ENCODE measurements around the gene EXOC8. TPM values are rescaled to one million over a fixed set of nuclear protein-coding genes. Genes with fewer than 3 reads are reported as not detected.

Gene EXOC8
- total and polyA plus RNA-seq, 10 donors, result 4.7 to 23.6 (median 20.1) TPM

GRCh38 chr1:231369282-231369681 lies 31.6 kb upstream of the EXOC8 start:
- Histone ChIP-seq H3K4me1 (no peaks in the 10 kb centered on the region), H3K27me3 (replicated peaks in 1 of 7) (no peaks in the 10 kb centered on the region), H3K4me3 (no peak overlapping the region), H3K9me3 (no peaks in the 10 kb centered on the region), H3K36me3 (peaks cover 0 to 74% (median 26%) of the 10 kb centered on the region in 6 donors), H3K27ac (no peak overlapping the region)
- 84 to 92% (median 91%) methylated on average over 3 of the region's 3 CpGs for WGBS, 5 donors
- no peak for DNase-seq
- intact Hi-C loops (cut with DNase I; ENCODE audit: low total_unique reads), result loop anchor here (10.0 kb wide), 1 partner anchor 46 kb away; no protein-coding TSS in a partner anchor
- no peak for TF ChIP-seq CTCF (IDR thresholded peaks at IDR 0.05 in 8 of 11, conservative IDR thresholded peaks at IDR 0.05 in 3 of 11)
- no peak for TF ChIP-seq POLR2A (IDR thresholded peaks at IDR 0.05)
- no peak for TF ChIP-seq POLR2AphosphoS5 (IDR thresholded peaks at IDR 0.05)

- Histone ChIP-seq H3K9me3 (no peaks in the 10 kb centered on the region), H3K36me3 (peaks cover 0 to 75% (median 20%) of the 10 kb centered on the region in 6 donors), H3K27me3 (replicated peaks in 1 of 7) (no peaks in the 10 kb centered on the region), H3K27ac (no peak overlapping the region), H3K4me1 (peaks cover 0 to 7% (median 0%) of the 10 kb centered on the region in 6 donors), H3K4me3 (no peak overlapping the region)
- no peak for DNase-seq
- peak in 1 of 3 donors; percentile 14 for TF ChIP-seq POLR2AphosphoS5 (IDR thresholded peaks at IDR 0.05)
- TF ChIP-seq POLR2A (IDR thresholded peaks at IDR 0.05), result no peak
- intact Hi-C loops (cut with DNase I; ENCODE audit: low total_unique reads), result loop anchor here (5.0 to 10.0 kb wide), 2 partner anchors 51 to 228 kb away; no protein-coding TSS in a partner anchor
- 86 to 92% (median 88%) methylated on average over 5 of the region's 5 CpGs for WGBS, 5 donors
Observed at GRCh38 chr1:231364192-231364591, 26.5 kb upstream of the EXOC8 start.

- no peak overlapping the region for H3K27ac ChIP-seq
- H3K36me3 ChIP-seq, result peaks cover 0 to 70% (median 17%) of the 10 kb centered on the region in 6 donors
- H3K9me3 ChIP-seq, result no peaks in the 10 kb centered on the region
- TF ChIP-seq POLR2A (IDR thresholded peaks at IDR 0.05), result no peak
- no peaks in the 10 kb centered on the region for H3K27me3 ChIP-seq (replicated peaks in 1 of 7)
- intact Hi-C loops (cut with DNase I; ENCODE audit: low total_unique reads), result loop anchor here (5.0 to 10.0 kb wide), 2 partner anchors 51 to 229 kb away; no protein-coding TSS in a partner anchor
- no peak for DNase-seq
- peaks cover 0 to 10% (median 0%) of the 10 kb centered on the region in 6 donors for H3K4me1 ChIP-seq
- 82 to 88% (median 86%) methylated on average over 1 of the region's 1 CpG for WGBS, 5 donors
- no peak overlapping the region for H3K4me3 ChIP-seq
Observed at GRCh38 chr1:231363624-231364023, 26.0 kb upstream of the EXOC8 start.

- Histone ChIP-seq H3K27me3 (replicated peaks in 1 of 7) (no peaks in the 10 kb centered on the region), H3K9me3 (no peaks in the 10 kb centered on the region), H3K4me1 (peaks cover 4 to 23% (median 7%) of the 10 kb centered on the region in 6 donors), H3K27ac (no peak overlapping the region), H3K36me3 (peaks cover 0 to 57% (median 16%) of the 10 kb centered on the region in 6 donors), H3K4me3 (no peak overlapping the region)
- WGBS, 5 donors, result 84 to 100% (median 95%) methylated on average over 1 of the region's 1 CpG
- no peak for TF ChIP-seq POLR2A (IDR thresholded peaks at IDR 0.05)
- TF ChIP-seq POLR2AphosphoS5 (IDR thresholded peaks at IDR 0.05), result no peak
- TF ChIP-seq CTCF (IDR thresholded peaks at IDR 0.05 in 8 of 11, conservative IDR thresholded peaks at IDR 0.05 in 3 of 11), result no peak
- DNase-seq, result no peak
- intact Hi-C loops (cut with DNase I; ENCODE audit: low total_unique reads), result loop anchor here (5.0 to 10.0 kb wide), 2 partner anchors 52 to 230 kb away; no protein-coding TSS in a partner anchor
Observed at GRCh38 chr1:231362325-231362724, 24.7 kb upstream of the EXOC8 start.

- peak in 1 of 3 donors; percentile 57 for TF ChIP-seq POLR2AphosphoS5 (IDR thresholded peaks at IDR 0.05)
- no peak for TF ChIP-seq CTCF (IDR thresholded peaks at IDR 0.05 in 8 of 11, conservative IDR thresholded peaks at IDR 0.05 in 3 of 11)
- no peak for TF ChIP-seq POLR2A (IDR thresholded peaks at IDR 0.05)
Observed at GRCh38 chr1:231359113-231359512, 21.5 kb upstream of the EXOC8 start.

More at GRCh38 chr1:231359113-231359512, 21.5 kb upstream of the EXOC8 start:
- H3K27ac ChIP-seq, result no peak overlapping the region
- no peaks in the 10 kb centered on the region for H3K27me3 ChIP-seq (replicated peaks in 1 of 7)
- WGBS, 5 donors, result 46 to 82% (median 65%) methylated on average over 6 of the region's 6 CpGs
- peaks cover 5 to 24% (median 7%) of the 10 kb centered on the region in 6 donors for H3K4me1 ChIP-seq
- H3K36me3 ChIP-seq, result peaks cover 0 to 32% (median under 1%) of the 10 kb centered on the region in 6 donors
- intact Hi-C loops (cut with DNase I; ENCODE audit: low total_unique reads), result no loop called here
- DNase-seq, result no peak
- no peaks in the 10 kb centered on the region for H3K9me3 ChIP-seq
- H3K4me3 ChIP-seq, result no peak overlapping the region

All from spleen (tissue), 11 donors.